NOMO-1 treated with dmso at 0.1 percent for 144 hours (cell line): ENCODE data around the gene C1orf105.

Experiments used
- DNase-seq: peaks from one replicate; lab custom pipeline; 2025; ENCODE audit not compliant: unreplicated experiment; lab: John Stamatoyannopoulos, UW

The C1orf105 gene

GRCh38 chr1:172453607-172454006 lies 33.1 kb downstream of the C1orf105 start:
- DNase-seq = no peak

- DNase-seq = no peak
Measured at GRCh38 chr1:172455451-172455850, 35.0 kb downstream of the C1orf105 start.

GRCh38 chr1:172456344-172456769 lies 35.9 kb downstream of the C1orf105 start:
- DNase-seq = no peak

- DNase-seq = no peak
Measured at GRCh38 chr1:172457479-172458130, 37.1 kb downstream of the C1orf105 start.

- DNase-seq = no peak
Measured at GRCh38 chr1:172460177-172460576, 39.7 kb downstream of the C1orf105 start.

GRCh38 chr1:172460887-172461315 lies 40.4 kb downstream of the C1orf105 start:
- no peak for DNase-seq

GRCh38 chr1:172465617-172466016 lies 45.1 kb downstream of the C1orf105 start:
- DNase-seq = no peak

- DNase-seq = no peak
Measured at GRCh38 chr1:172466795-172467407, 46.4 kb downstream of the C1orf105 start.

GRCh38 chr1:172467446-172467845 lies 47.0 kb downstream of the C1orf105 start:
- no peak for DNase-seq

GRCh38 chr1:172468296-172468695 lies 47.8 kb downstream of the C1orf105 start:
- no peak for DNase-seq

- DNase-seq = peak; percentile 43
Measured at GRCh38 chr1:172469717-172470116, 49.2 kb downstream of the C1orf105 start.

- DNase-seq = no peak
Measured at GRCh38 chr1:172470149-172470548, 49.7 kb downstream of the C1orf105 start.

GRCh38 chr1:172471666-172472065 lies 51.2 kb downstream of the C1orf105 start:
- no peak for DNase-seq

- no peak for DNase-seq
Measured at GRCh38 chr1:172472495-172472894, 52.0 kb downstream of the C1orf105 start.

GRCh38 chr1:172473302-172473701 lies 52.8 kb downstream of the C1orf105 start:
- DNase-seq = peak; percentile 90

GRCh38 chr1:172473842-172474241 lies 53.4 kb downstream of the C1orf105 start:
- no peak for DNase-seq

GRCh38 chr1:172476218-172476811 lies 55.8 kb downstream of the C1orf105 start:
- DNase-seq = no peak

GRCh38 chr1:172477216-172477615 lies 56.7 kb downstream of the C1orf105 start:
- DNase-seq = no peak

GRCh38 chr1:172477741-172478140 lies 57.3 kb downstream of the C1orf105 start:
- DNase-seq = no peak

- no peak for DNase-seq
Measured at GRCh38 chr1:172478485-172478884, 58.0 kb downstream of the C1orf105 start.

GRCh38 chr1:172480431-172480830 lies 59.9 kb downstream of the C1orf105 start:
- DNase-seq = no peak

- no peak for DNase-seq
Measured at GRCh38 chr1:172482044-172482443, 61.6 kb downstream of the C1orf105 start.
